ENCODE measurements around the gene MAPT.
"Not testable (repeated sequence)": the region's sequence is repeated elsewhere in the genome, so short reads cannot be mapped to it uniquely, and the experiment has no call there.

MAPT gene

DNA sequence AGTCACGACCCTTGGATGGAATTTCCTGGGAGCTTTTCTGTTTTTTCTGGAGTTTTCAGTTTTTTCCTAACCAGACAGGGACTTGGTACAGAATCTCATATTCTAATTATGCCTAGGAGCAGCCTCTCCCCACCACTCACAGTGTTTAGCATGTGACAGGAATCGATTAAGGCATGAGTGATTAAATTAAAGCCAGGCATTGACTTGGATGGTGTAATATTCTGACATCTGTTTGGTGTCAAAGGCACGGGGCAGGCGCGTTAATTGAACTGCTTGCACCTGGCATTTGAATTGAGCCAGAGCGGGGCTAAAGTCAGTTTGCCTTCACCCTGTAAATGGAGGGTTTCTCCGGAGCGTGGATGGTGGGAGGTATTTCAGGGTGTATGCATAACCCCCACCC, 11.9 kb downstream of the MAPT start:
- Histone ChIP-seq H3K27me3 (ENCODE audit: control insufficient read depth, insufficient read depth, low read length) (peaks cover 18% of the 10 kb centered on the region), H3K36me3 (ENCODE audit: control insufficient read depth, low read depth, low read length) (no peaks in the 10 kb centered on the region), H3K27ac (ENCODE audit: low read length) (no peak overlapping the region), H3K4me3 (ENCODE audit: low read length) (no peak overlapping the region), H3K9ac (ENCODE audit: low read length) (no peak overlapping the region), H3K9me3 (ENCODE audit: control insufficient read depth, low read depth, low read length) (no peaks in the 10 kb centered on the region), H3K4me1 (ENCODE audit: control insufficient read depth, low read depth, low read length) (peaks cover 8% of the 10 kb centered on the region)

DNA sequence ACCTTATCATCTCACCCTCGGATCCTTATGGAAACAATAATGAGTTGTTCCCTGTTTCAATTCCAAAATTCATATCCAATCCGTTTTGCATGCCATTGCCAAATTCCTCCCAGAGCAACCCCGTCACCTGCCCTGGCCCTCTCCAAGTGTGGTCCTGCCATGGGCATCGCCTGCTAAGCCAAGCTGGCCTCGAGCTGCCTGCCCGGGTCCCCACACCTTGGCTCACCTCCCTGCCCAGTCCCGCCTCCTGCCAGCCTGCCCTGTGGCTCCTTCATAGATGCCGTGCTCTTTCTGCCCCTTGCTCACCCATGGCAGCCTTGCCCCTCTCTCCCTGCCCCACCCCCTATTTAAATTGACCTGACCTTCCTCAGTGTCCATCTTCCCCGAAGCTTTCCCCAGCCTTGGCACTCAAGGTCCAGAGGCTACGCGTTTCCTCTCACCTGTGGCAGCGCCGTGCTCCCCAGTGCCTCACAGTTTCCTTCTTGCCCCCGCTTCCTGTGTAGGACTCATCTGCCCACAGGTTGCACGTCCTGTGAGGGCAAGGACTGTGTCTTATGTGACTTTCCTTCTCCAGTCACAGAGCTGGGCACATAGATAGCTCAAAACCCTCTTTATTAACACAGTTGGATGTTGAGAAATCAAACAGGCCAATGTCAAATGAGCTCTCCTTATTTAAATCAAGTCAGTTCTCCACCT, 12.7 kb downstream of the MAPT start:
- peaks cover 16% of the 10 kb centered on the region for H3K27me3 ChIP-seq (ENCODE audit: control insufficient read depth, insufficient read depth, low read length)
- H3K27ac ChIP-seq (ENCODE audit: low read length): no peak overlapping the region
- H3K4me3 ChIP-seq (ENCODE audit: low read length): no peak overlapping the region
- H3K36me3 ChIP-seq (ENCODE audit: control insufficient read depth, low read depth, low read length): no peaks in the 10 kb centered on the region
- H3K9ac ChIP-seq (ENCODE audit: low read length): no peak overlapping the region
- H3K4me1 ChIP-seq (ENCODE audit: control insufficient read depth, low read depth, low read length): peaks cover 8% of the 10 kb centered on the region
- H3K9me3 ChIP-seq (ENCODE audit: control insufficient read depth, low read depth, low read length): peaks cover under 1% of the 10 kb centered on the region

DNA sequence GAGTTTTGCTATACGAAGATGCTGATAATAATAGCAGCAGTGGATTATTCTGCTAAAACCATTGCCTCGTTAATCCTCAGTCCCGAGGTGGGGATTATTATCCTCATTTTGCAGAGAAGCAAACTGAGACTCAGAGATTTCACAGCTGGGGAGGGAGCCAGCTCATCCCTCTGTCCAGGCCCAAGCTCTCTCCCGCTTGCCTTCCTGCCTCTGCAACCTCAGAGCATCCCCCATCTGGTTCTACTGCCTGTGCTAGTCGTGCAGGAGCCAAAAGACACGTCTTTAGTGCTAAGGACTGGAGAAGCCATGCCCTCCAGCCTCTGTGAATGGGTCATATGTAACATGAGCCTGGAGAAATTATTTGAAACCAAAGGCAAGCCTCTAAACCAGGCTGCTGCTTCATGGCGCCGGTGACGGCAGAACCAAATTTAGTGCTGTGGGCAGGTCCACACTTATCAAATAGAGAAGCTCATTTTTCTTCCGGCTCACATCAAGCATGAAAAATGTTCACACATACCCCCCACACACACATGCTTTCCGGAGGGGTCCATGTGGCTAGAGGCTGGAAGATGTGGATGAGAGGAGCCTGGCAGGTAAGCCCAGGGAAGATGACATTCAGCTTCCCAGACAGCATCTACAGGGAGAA, 13.5 kb downstream of the MAPT start:
- peaks cover 8% of the 10 kb centered on the region for H3K4me1 ChIP-seq (ENCODE audit: control insufficient read depth, low read depth, low read length)
- no peak overlapping the region for H3K27ac ChIP-seq (ENCODE audit: low read length)

DNA sequence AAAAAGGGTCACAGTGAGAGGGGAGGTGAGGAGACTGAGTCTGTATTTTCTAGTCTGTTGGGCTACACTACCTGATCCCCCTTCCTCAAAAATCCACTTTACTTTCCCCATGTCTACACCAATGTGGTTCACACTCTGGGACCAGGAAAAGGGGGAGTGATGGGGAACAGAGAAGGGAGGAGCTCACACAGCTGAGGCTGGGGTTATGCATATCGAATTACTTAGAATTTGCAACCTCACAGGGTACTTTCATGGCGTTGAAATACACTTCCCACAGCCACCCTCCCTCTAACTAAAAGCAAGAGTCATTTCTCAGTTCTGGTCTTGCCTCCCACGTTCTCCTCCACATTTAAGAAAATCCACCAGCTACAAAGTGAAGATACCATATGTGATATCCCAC, 14.1 kb downstream of the MAPT start:
- Histone ChIP-seq H3K27me3 (ENCODE audit: control insufficient read depth, insufficient read depth, low read length) (peaks cover 5% of the 10 kb centered on the region), H3K4me1 (ENCODE audit: control insufficient read depth, low read depth, low read length) (peaks cover 8% of the 10 kb centered on the region), H3K27ac (ENCODE audit: low read length) (no peak overlapping the region), H3K4me3 (ENCODE audit: low read length) (no peak overlapping the region), H3K9ac (ENCODE audit: low read length) (no peak overlapping the region), H3K9me3 (ENCODE audit: control insufficient read depth, low read depth, low read length) (peaks cover 3% of the 10 kb centered on the region), H3K36me3 (ENCODE audit: control insufficient read depth, low read depth, low read length) (no peaks in the 10 kb centered on the region)

More for the DNA sequence above, 13.5 kb downstream of the MAPT start:
- H3K27me3 ChIP-seq (ENCODE audit: control insufficient read depth, insufficient read depth, low read length): peaks cover 8% of the 10 kb centered on the region
- H3K9me3 ChIP-seq (ENCODE audit: control insufficient read depth, low read depth, low read length): peaks cover 3% of the 10 kb centered on the region
- no peak overlapping the region for H3K4me3 ChIP-seq (ENCODE audit: low read length)
- H3K36me3 ChIP-seq (ENCODE audit: control insufficient read depth, low read depth, low read length): no peaks in the 10 kb centered on the region
- no peak overlapping the region for H3K9ac ChIP-seq (ENCODE audit: low read length)

DNA sequence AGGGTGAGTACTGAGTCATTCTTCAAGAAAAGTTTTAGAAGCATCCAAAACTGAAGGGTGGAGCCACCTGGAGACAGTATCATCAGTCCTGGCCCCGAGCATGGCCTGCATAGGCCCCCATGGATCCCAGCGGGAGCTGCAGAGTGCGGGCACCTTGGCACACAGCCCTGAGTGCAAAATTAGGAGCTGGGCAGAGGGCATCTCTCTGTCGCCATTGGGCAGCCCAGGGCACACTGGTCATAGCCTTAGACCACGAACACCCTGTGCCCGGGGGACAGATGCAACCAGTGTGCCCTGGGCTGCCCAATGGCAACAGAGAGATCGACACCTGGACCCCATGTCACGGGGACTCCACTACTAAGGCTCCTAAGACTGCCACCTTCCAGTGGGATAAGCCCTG, 14.6 kb downstream of the MAPT start:
- H3K36me3 ChIP-seq (ENCODE audit: control insufficient read depth, low read depth, low read length): no peaks in the 10 kb centered on the region
- peaks cover 8% of the 10 kb centered on the region for H3K4me1 ChIP-seq (ENCODE audit: control insufficient read depth, low read depth, low read length)
- H3K4me3 ChIP-seq (ENCODE audit: low read length): no peak overlapping the region
- H3K9me3 ChIP-seq (ENCODE audit: control insufficient read depth, low read depth, low read length): peaks cover 3% of the 10 kb centered on the region
- peaks cover 5% of the 10 kb centered on the region for H3K27me3 ChIP-seq (ENCODE audit: control insufficient read depth, insufficient read depth, low read length)
- H3K9ac ChIP-seq (ENCODE audit: low read length): no peak overlapping the region
- no peak overlapping the region for H3K27ac ChIP-seq (ENCODE audit: low read length)

DNA sequence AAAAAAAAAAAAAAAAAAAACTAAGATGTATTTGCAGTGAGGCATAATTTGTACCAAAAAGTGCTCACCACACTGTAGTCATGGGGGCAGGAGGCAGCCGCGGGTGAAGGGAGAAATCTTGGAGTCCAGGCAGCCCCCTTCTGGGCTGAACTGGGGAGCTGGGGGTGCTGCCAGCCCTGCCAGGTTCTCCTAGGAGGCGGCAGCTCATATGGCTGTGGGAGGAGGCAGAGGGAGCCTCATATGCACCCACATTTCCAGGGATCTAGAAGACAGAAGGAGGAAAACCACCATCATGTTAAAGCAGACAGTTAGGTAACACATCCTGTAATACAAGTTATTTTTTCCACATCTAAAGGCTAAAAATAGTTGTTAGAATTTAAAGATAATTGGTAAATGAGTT, 16.3 kb downstream of the MAPT start:
- no peak overlapping the region for H3K27ac ChIP-seq (ENCODE audit: low read length)
- peaks cover 3% of the 10 kb centered on the region for H3K9me3 ChIP-seq (ENCODE audit: control insufficient read depth, low read depth, low read length)
- H3K27me3 ChIP-seq (ENCODE audit: control insufficient read depth, insufficient read depth, low read length): peaks cover 5% of the 10 kb centered on the region
- no peak overlapping the region for H3K4me3 ChIP-seq (ENCODE audit: low read length)
- H3K9ac ChIP-seq (ENCODE audit: low read length): no peak overlapping the region
- no peaks in the 10 kb centered on the region for H3K36me3 ChIP-seq (ENCODE audit: control insufficient read depth, low read depth, low read length)
- peaks cover 8% of the 10 kb centered on the region for H3K4me1 ChIP-seq (ENCODE audit: control insufficient read depth, low read depth, low read length)

DNA sequence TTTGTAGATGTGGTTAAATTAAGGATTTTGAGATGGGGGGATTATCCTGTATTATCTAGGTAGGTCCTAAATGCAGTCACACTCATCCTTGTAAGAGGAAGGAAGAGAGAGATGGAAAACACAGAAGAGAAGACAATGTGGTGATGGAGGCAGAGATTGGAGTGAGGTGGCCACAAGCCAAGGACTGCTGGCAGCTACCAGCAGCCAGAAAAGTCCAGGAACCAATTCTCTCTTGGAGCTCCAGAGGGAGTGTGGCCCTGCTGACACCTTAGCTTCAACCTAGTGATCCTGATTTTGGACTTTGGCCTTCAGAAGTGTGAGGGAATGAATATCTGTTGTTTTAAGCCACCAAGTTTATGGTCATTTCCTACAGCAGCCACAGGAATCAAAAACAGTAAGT, 18.0 kb downstream of the MAPT start:
- H3K4me1 ChIP-seq (ENCODE audit: control insufficient read depth, low read depth, low read length): peaks cover 8% of the 10 kb centered on the region
- H3K9ac ChIP-seq (ENCODE audit: low read length): no peak overlapping the region
- H3K27me3 ChIP-seq (ENCODE audit: control insufficient read depth, insufficient read depth, low read length): no peaks in the 10 kb centered on the region
- no peak overlapping the region for H3K4me3 ChIP-seq (ENCODE audit: low read length)
- no peaks in the 10 kb centered on the region for H3K36me3 ChIP-seq (ENCODE audit: control insufficient read depth, low read depth, low read length)
- no peak overlapping the region for H3K27ac ChIP-seq (ENCODE audit: low read length)
- H3K9me3 ChIP-seq (ENCODE audit: control insufficient read depth, low read depth, low read length): peaks cover 3% of the 10 kb centered on the region

DNA sequence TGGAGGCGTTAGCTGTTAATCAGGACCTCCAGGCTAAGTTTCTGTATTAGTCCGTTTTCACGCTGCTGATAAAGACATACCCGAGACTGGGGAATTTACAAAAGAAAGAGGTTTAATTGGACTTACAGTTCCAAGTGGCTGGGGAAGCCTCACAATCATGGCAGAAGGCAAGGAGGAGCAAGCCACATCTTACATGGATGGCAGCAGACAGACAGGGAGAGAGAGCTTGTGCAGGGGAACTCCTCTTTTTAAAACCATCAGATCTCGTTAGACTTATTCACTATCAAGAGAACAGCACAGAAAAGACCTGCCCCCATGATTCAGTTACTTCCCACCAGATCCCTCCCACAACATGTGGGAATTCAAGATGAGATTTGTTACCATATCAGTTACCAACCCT, 18.7 kb downstream of the MAPT start:
- not testable (repeated sequence) for H3K4me3 ChIP-seq (ENCODE audit: low read length); H3K4me1 ChIP-seq (ENCODE audit: control insufficient read depth, low read depth, low read length); H3K9me3 ChIP-seq (ENCODE audit: control insufficient read depth, low read depth, low read length); H3K27ac ChIP-seq (ENCODE audit: low read length); H3K9ac ChIP-seq (ENCODE audit: low read length); H3K36me3 ChIP-seq (ENCODE audit: control insufficient read depth, low read depth, low read length); H3K27me3 ChIP-seq (ENCODE audit: control insufficient read depth, insufficient read depth, low read length)

DNA sequence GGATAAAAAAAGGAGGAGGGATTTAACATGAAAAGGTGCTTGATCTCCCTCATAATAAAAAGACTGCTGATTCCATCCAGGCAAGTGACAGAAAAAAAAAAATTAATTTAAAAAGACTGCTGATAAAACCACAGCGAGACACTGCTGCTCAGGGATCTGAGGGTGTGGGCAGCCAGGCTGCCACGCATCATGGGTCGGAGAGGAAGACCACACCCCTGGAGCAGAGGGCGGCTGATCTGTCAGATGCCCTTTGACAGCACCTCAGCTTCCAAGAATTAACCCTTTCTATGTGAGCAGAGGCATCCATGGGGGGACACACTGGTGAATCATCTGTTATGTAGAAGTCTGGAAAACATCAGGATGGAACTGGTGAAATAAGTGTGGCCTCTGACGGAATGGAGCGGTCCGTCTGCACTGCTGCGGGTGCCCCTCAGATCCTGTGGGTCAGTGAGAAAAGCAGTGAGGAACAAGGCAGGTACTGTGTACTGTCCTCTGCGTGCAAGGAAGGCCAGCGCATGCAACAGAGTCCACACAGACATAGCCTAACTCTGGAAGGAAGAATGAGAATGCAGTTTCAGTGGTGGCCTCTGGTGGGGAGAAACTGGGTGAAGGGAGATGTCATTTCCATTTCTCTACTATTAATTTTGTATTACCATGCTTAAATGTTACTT, 19.8 kb downstream of the MAPT start:
- Histone ChIP-seq H3K4me1 (ENCODE audit: control insufficient read depth, low read depth, low read length) (no peaks in the 10 kb centered on the region), H3K27me3 (ENCODE audit: control insufficient read depth, insufficient read depth, low read length) (no peaks in the 10 kb centered on the region), H3K9me3 (ENCODE audit: control insufficient read depth, low read depth, low read length) (peaks cover 3% of the 10 kb centered on the region), H3K27ac (ENCODE audit: low read length) (no peak overlapping the region), H3K9ac (ENCODE audit: low read length) (no peak overlapping the region), H3K4me3 (ENCODE audit: low read length) (no peak overlapping the region), H3K36me3 (ENCODE audit: control insufficient read depth, low read depth, low read length) (no peaks in the 10 kb centered on the region)

DNA sequence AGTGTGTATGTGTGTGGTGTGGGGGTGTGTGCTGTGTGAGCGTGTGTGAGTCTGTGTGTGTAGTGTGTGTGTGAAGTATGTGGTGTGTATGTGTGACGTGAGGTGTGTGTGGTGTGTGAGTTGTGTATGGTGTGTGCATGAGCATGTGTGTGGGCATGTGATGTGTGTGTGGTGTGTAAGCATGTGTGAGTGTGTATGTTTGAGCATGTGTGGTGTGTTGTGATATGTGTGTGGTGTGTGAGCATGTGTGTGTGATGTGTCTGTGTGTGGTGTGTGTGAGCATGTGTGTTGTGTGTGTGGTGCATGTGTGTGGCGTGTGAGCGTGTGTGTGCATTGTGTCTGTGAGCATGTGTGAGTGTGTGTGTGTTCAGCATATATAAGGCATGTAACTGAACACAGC, 20.9 kb downstream of the MAPT start:
- H3K4me3 ChIP-seq (ENCODE audit: low read length): no peak overlapping the region
- H3K27ac ChIP-seq (ENCODE audit: low read length): no peak overlapping the region
- H3K9ac ChIP-seq (ENCODE audit: low read length): no peak overlapping the region
- no peaks in the 10 kb centered on the region for H3K4me1 ChIP-seq (ENCODE audit: control insufficient read depth, low read depth, low read length)
- H3K9me3 ChIP-seq (ENCODE audit: control insufficient read depth, low read depth, low read length): peaks cover 3% of the 10 kb centered on the region
- H3K27me3 ChIP-seq (ENCODE audit: control insufficient read depth, insufficient read depth, low read length): no peaks in the 10 kb centered on the region
- H3K36me3 ChIP-seq (ENCODE audit: control insufficient read depth, low read depth, low read length): no peaks in the 10 kb centered on the region

DNA sequence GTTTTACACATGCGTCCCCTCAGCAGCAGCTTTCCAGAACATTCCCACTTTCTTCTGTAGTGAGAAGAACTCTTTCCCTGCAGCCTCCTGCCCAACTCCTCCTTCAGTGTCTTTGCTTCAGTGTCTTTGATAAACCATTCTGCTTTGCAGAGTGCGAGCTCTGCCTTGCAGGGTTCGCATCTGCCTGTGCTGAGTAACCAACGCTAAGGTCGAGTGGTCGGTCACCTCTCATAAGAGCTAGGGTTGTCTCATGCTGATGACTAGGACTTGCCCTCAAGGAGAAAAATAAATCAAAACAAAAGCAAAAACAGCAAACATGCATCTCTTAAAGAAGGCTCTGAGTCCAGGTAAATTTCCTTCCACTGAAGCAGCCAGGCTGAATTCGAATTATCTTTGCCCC, 22.7 kb downstream of the MAPT start:
- Histone ChIP-seq H3K27ac (ENCODE audit: low read length) (no peak overlapping the region), H3K27me3 (ENCODE audit: control insufficient read depth, insufficient read depth, low read length) (no peaks in the 10 kb centered on the region), H3K4me1 (ENCODE audit: control insufficient read depth, low read depth, low read length) (no peaks in the 10 kb centered on the region), H3K4me3 (ENCODE audit: low read length) (no peak overlapping the region), H3K9ac (ENCODE audit: low read length) (no peak overlapping the region), H3K36me3 (ENCODE audit: control insufficient read depth, low read depth, low read length) (no peaks in the 10 kb centered on the region), H3K9me3 (ENCODE audit: control insufficient read depth, low read depth, low read length) (peaks cover 2% of the 10 kb centered on the region)
